Measurements from ENCODE around the gene EIF5. TPM values are rescaled to one million over a fixed set of nuclear protein-coding genes. Genes with fewer than 3 reads are reported as not detected.
A peak's percentile ranks its signal among the peaks of the same experiment; 100 is the strongest.

EIF5 gene
- total RNA-seq, 1 experiment from 2014 or later = 392 TPM

DNA sequence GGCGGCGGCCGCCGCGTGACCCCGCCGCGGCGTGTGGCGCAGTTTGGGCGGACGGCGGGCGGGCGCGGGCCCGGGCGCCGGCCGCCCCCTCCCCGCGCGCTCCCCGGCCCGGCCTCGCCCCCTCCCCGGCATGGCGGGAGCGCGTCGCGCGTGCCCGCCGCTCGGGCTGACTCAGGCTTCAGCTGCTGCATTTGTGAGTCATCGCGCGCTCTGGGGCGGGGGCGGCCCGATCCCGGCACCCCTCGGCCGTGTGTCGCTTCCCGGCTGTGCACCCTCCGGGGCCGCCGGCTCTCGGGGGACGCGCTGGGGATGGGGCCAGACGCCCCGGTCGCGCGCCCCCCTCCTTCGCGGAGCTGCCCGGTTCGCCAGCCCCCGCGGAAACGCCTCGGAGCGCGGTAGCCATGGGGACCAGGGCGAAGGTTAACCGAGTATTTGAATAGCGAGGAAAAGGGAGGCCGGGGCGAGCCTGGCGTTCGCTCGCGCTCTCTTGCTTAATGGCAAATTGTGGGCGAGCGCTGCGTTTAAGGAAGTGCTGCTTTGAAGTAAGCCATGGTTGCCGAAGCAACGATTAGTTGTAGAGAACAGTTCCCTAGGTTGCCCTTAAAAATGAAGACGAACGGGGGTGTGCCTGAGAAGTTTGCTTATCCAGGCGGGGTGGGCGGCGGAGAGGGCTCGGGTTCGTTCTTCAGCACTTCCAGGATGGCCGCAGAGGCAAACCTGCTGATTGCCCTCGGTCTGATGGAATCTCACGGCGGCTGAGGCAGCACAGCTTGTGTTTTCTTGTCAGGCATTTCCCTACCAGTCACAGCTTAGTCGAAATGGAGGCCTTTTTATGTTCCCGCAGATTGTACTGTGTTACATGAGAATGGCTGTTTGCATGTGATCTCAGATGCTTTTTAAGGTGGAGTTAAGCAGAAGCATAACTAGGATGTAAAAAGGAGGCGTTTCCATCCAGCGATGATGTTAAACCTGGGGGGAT, 896 bp downstream of the EIF5 start:
- Histone ChIP-seq H3K9me3 (no peaks in the 10 kb centered on the region), H3K4me3 (ENCODE audit: low read depth, low read length) (peak overlapping the region; percentile 96), H3K27me3 (replicated peaks; ENCODE audit: control insufficient read depth, insufficient read depth, low read length) (no peaks in the 10 kb centered on the region), H3K36me3 (ENCODE audit: control insufficient read depth, insufficient read depth, low read length) (peaks cover 2% of the 10 kb centered on the region), H3K4me1 (peaks cover 6% of the 10 kb centered on the region; the same call in 1 of the 2 replicates)
- Mint-ChIP-seq H3K4me1 (ENCODE audit: low read depth, unreplicated experiment) (peaks cover 6% of the 10 kb centered on the region), H3K27ac (ENCODE audit: unreplicated experiment) (peak overlapping the region; percentile 96), H3K36me3 (ENCODE audit: insufficient read depth, unreplicated experiment) (peaks cover 65% of the 10 kb centered on the region), H3K9me3 (ENCODE audit: unreplicated experiment) (no peaks in the 10 kb centered on the region), H3K27me3 (ENCODE audit: insufficient read depth, unreplicated experiment) (no peaks in the 10 kb centered on the region), H3K4me3 (ENCODE audit: unreplicated experiment) (peak overlapping the region; percentile 96)
- TSS peak; percentile 47 for BruUV-seq (replicated peaks)
- DNase-seq = peak; percentile 75 to 78
- ChIA-PET POLR2A (interaction anchor here (0.9 to 1.9 kb wide), 4 partner anchors 12 to 278 kb away, joined by 3 to 7 read pairs (median 4); no protein-coding TSS in a partner anchor), CTCF (interaction anchor here (1.2 to 1.4 kb wide), 2 partner anchors 230 kb away, joined by 4 to 6 read pairs; no protein-coding TSS in a partner anchor)
- intact Hi-C loops (cut with micrococcal nuclease; ENCODE audit: unreplicated experiment) = no loop called here
- TF ChIP-seq, protein P1, sequence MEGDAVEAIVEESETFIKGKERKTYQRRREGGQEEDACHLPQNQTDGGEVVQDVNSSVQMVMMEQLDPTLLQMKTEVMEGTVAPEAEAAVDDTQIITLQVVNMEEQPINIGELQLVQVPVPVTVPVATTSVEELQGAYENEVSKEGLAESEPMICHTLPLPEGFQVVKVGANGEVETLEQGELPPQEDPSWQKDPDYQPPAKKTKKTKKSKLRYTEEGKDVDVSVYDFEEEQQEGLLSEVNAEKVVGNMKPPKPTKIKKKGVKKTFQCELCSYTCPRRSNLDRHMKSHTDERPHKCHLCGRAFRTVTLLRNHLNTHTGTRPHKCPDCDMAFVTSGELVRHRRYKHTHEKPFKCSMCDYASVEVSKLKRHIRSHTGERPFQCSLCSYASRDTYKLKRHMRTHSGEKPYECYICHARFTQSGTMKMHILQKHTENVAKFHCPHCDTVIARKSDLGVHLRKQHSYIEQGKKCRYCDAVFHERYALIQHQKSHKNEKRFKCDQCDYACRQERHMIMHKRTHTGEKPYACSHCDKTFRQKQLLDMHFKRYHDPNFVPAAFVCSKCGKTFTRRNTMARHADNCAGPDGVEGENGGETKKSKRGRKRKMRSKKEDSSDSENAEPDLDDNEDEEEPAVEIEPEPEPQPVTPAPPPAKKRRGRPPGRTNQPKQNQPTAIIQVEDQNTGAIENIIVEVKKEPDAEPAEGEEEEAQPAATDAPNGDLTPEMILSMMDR (IDR thresholded peaks at IDR 0.05; ENCODE audit: insufficient read depth in 1 of 2, low read depth in 1 of 2, low read length in 1 of 2, severe bottlenecking in 1 of 2, unreplicated experiment in 1 of 2) = no peak

DNA sequence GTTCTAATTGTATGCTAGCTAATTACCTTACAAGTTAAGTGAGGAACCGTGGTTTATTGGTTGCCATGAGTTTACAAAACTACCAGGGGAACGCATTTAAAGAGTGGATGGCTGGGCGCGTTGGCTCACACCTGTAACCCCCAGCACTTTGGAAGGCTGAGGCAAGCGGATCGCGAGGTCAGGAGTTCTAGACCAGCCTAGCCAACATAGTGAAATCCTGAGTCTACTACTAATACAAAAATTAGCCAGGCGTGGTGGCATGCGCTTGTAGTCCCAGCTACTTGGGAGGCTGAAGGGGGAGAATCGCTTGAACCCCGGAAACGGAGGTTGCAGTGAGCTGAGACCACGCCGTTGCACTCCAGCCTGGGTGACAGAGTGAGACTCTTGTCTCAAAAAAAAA, 2.2 kb downstream of the EIF5 start:
- peaks cover 6% of the 10 kb centered on the region for H3K4me1 Mint-ChIP-seq (ENCODE audit: low read depth, unreplicated experiment)
- H3K36me3 Mint-ChIP-seq (ENCODE audit: insufficient read depth, unreplicated experiment) = peaks cover 77% of the 10 kb centered on the region
- peak overlapping the region; percentile 96 for H3K4me3 Mint-ChIP-seq (ENCODE audit: unreplicated experiment)
- no TSS peak for BruUV-seq (replicated peaks)
- no peak for DNase-seq
- CTCF ChIA-PET = interaction anchor here (0.9 to 1.4 kb wide), 2 partner anchors 21 to 231 kb away, joined by 4 read pairs; no protein-coding TSS in a partner anchor
- Histone ChIP-seq H3K36me3 (ENCODE audit: control insufficient read depth, insufficient read depth, low read length) (peaks cover 2% of the 10 kb centered on the region), H3K4me1 (peaks cover 6% of the 10 kb centered on the region; the same call in 1 of the 2 replicates), H3K27me3 (replicated peaks; ENCODE audit: control insufficient read depth, insufficient read depth, low read length) (no peaks in the 10 kb centered on the region), H3K4me3 (ENCODE audit: low read depth, low read length) (0 out of 2 replicates have a peak overlapping the region, but pooled peaks have one; percentile 96), H3K9me3 (no peaks in the 10 kb centered on the region)
- POLR2A ChIA-PET = no interaction called here
- intact Hi-C loops (cut with micrococcal nuclease; ENCODE audit: unreplicated experiment) = no loop called here
- TF ChIP-seq, protein P1 (IDR thresholded peaks at IDR 0.05; ENCODE audit: insufficient read depth in 1 of 2, low read depth in 1 of 2, low read length in 1 of 2, severe bottlenecking in 1 of 2, unreplicated experiment in 1 of 2) = no peak
- no peaks in the 10 kb centered on the region for H3K27me3 Mint-ChIP-seq (ENCODE audit: insufficient read depth, unreplicated experiment)
- peak overlapping the region; percentile 96 for H3K27ac Mint-ChIP-seq (ENCODE audit: unreplicated experiment)
- no peaks in the 10 kb centered on the region for H3K9me3 Mint-ChIP-seq (ENCODE audit: unreplicated experiment)

DNA sequence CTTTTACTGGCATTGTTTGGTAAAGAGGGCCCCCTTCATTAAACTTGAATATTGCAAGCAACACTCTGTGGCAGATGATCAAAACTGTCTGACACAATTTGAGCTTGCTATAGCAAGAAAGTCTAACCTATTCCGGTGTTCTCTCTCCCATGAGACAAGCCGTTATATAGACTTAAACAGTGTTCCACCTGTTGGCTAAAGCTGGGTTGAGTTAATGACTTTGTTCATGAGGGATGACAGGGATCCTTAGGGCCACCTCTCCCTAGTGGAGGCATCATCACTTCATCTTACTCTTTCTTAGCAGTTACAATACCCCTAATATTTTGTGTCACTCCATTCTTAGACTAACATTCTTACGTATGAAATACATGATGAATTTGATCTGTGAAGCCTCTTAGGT, 3.8 kb downstream of the EIF5 start:
- Histone ChIP-seq H3K4me3 (ENCODE audit: low read depth, low read length) (no peak overlapping the region), H3K36me3 (ENCODE audit: control insufficient read depth, insufficient read depth, low read length) (peaks cover 4% of the 10 kb centered on the region)

More for the DNA sequence above, 3.8 kb downstream of the EIF5 start:
- intact Hi-C loops (cut with micrococcal nuclease; ENCODE audit: unreplicated experiment) = no loop called here
- ChIA-PET CTCF (no interaction called here), POLR2A (interaction anchor here (0.6 kb wide), 1 partner anchor 48 kb away, joined by 3 read pairs; the partner anchor contains the start of gene MARK3)
- no TSS peak for BruUV-seq (replicated peaks)
- TF ChIP-seq, protein P1 (IDR thresholded peaks at IDR 0.05; ENCODE audit: insufficient read depth in 1 of 2, low read depth in 1 of 2, low read length in 1 of 2, severe bottlenecking in 1 of 2, unreplicated experiment in 1 of 2) = no peak
- H3K36me3 Mint-ChIP-seq (ENCODE audit: insufficient read depth, unreplicated experiment) = peaks cover 94% of the 10 kb centered on the region
- no peaks in the 10 kb centered on the region for H3K27me3 Mint-ChIP-seq (ENCODE audit: insufficient read depth, unreplicated experiment)
- Histone ChIP-seq H3K4me1 (peaks cover 6% of the 10 kb centered on the region; the same call in 1 of the 2 replicates), H3K27me3 (replicated peaks; ENCODE audit: control insufficient read depth, insufficient read depth, low read length) (no peaks in the 10 kb centered on the region), H3K9me3 (no peaks in the 10 kb centered on the region)
- H3K27ac Mint-ChIP-seq (ENCODE audit: unreplicated experiment) = no peak overlapping the region
- DNase-seq = no peak
- no peaks in the 10 kb centered on the region for H3K9me3 Mint-ChIP-seq (ENCODE audit: unreplicated experiment)
- peaks cover 6% of the 10 kb centered on the region for H3K4me1 Mint-ChIP-seq (ENCODE audit: low read depth, unreplicated experiment)
- H3K4me3 Mint-ChIP-seq (ENCODE audit: unreplicated experiment) = no peak overlapping the region
